ENCODE measurements around the gene RRP1B. TPM values are rescaled to one million over a fixed set of nuclear protein-coding genes. Genes with fewer than 3 reads are reported as not detected.

The RRP1B gene
- total and polyA plus RNA-seq, 9 of the 15 experiments (the other 6 are each of a cell fraction or from before 2014, with no cell fraction given), result 6.8 to 66.6 (median 41.9) TPM

DNA sequence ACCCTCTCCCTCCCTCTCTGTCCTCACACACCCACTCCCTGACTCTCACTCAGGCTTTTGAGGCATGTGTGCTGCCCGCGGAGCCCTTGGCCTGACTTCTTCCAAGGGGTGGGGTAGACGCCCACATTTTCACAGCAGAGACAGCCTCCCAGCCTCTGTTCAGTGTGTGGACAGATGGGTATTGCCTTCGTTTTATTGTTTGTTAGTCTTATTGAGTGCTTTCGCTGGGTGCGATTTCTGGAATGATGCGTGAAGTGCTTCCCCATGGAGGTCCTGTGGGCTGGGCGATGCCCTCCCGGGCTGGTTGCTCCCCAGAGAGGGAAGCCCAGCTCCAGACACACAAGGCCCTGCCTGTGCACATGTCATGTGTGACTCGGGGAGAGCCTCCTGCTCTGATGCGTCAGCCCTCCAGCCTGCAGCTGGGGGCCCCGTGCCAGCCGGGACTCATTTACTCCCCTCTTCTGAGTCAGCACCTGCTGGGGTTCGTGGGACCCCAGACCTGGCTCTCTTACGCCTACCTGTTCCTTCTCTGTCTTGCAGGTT is 74.2 kb downstream of the RRP1B start:
- intact Hi-C loops (cut with micrococcal nuclease), result no loop called here

DNA sequence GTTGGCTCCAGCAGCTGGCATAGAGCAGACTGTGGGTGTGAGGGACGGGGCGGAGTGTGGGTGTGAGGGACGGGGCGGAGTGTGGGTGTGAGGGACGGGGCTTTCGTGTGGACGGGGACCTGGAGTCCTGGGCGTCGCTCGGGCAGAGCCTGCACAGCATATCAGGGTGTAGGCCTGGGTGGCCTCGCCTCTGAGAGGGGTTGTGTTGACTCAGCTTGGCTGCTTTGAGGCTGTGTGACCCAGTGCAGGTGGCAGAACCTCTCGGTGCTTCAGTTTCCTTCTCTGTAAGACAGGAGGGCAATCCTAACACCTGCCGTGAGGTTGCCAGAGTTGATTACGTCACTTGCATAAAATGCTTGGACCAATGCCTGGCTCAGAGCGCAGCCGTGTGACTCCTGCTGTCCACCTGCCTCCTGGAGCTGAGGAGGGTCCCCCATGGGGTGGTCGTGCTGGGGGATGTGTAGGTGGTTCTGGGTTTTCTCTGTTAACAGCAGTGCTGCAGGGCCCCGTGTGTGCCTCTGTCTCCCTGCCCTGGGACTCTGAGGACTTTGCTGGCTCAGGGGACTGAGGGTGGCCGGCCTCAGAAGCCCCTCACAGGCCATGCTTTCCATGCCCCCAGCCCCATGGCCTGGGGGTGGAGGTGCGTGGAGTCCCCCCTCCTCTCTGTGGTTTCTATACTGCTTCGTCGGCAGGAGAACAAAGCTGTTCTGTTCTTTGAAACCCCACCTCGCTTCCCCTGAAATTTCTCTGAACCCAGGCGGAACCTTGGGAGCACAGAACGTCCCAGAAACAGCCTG is 75.0 kb downstream of the RRP1B start:
- no TSS peak for BruUV-seq (replicated peaks)
- no peak overlapping the region for H3K4me3 ChIP-seq
- TF ChIP-seq PHF8 (IDR thresholded peaks at IDR 0.05; ENCODE audit: borderline replicate concordance, low read length) (no peak), HNRNPH1 (optimal IDR thresholded peaks at IDR 0.05; ENCODE audit: low read depth, low read length) (no peak), RCOR1 (IDR thresholded peaks at IDR 0.05; ENCODE audit: borderline replicate concordance in 1 of 2, low read depth in 2 of 2, low read length in 2 of 2) (no peak), CBFA2T3 (IDR thresholded peaks at IDR 0.05) (no peak), FIP1L1 (IDR thresholded peaks at IDR 0.05; ENCODE audit: low read depth, low read length, poor library complexity, severe bottlenecking) (no peak), POLR2G (IDR thresholded peaks at IDR 0.05; ENCODE audit: low read depth, low read length) (0 out of 2 replicates have a peak, but pooled peaks have one; percentile 3), SNRNP70 (optimal IDR thresholded peaks at IDR 0.05; ENCODE audit: low read depth, low read length) (no peak), ZFP36 (IDR thresholded peaks at IDR 0.05; ENCODE audit: low read depth, low read length, partially characterized antibody) (peak; percentile 49), ZNF717 (CRISPR knock-in tag; IDR thresholded peaks at IDR 0.05) (no peak), RBFOX2 (IDR thresholded peaks at IDR 0.05; ENCODE audit: low read depth, low read length) (peak; percentile 29; the same call in 1 of the 2 replicates), ZNF212 (CRISPR knock-in tag; IDR thresholded peaks at IDR 0.05) (no peak), ZFX (CRISPR knock-in tag; IDR thresholded peaks at IDR 0.05) (no peak), NCOR1 (IDR thresholded peaks at IDR 0.05) (no peak), MEF2A (IDR thresholded peaks at IDR 0.05; ENCODE audit: control insufficient read depth, low read depth, low read length) (no peak), ZC3H8 (IDR thresholded peaks at IDR 0.05) (no peak)

More for the DNA sequence above, 74.2 kb downstream of the RRP1B start:
- ATAC-seq (no peak), DNase-seq (ENCODE audit: extremely low read depth in 1 of 4, low spot score in 3 of 4) (no peak), FAIRE-seq (no peak)
- Histone ChIP-seq H4K20me1 (replicated peaks; ENCODE audit: control insufficient read depth, insufficient read depth, low read length) (peaks cover 23% of the 10 kb centered on the region), H3K4me2 (ENCODE audit: insufficient read depth, low read length) (no peak overlapping the region), H3K4me3 (no peak overlapping the region), H3K4me1 (replicated peaks in 1 of 2; ENCODE audit: control insufficient read depth in 2 of 2, insufficient read depth in 2 of 2, low read length in 2 of 2) (peaks cover 24 to 66% of the 10 kb centered on the region in 2 experiments), H3K9ac (ENCODE audit: insufficient read depth in 1 of 2, low read depth in 2 of 2, low read length in 2 of 2) (peak overlapping the region in 1 of 2 experiments; percentile 65; a peak in 2 of 4 replicates), H3K27ac (ENCODE audit: extremely low read depth, low read depth, low read length) (no peak overlapping the region), H3K9me3 (replicated peaks; ENCODE audit: control insufficient read depth, insufficient read depth, low read depth, low read length) (no peaks in the 10 kb centered on the region), H2AFZ (ENCODE audit: low read depth, low read length) (no peak overlapping the region), H3K9me1 (ENCODE audit: control insufficient read depth, insufficient read depth, low read length) (peaks cover 14% of the 10 kb centered on the region), H3K27me3 (ENCODE audit: control insufficient read depth in 2 of 2, insufficient read depth in 2 of 2, low read length in 2 of 2) (no peaks in the 10 kb centered on the region), H3K36me3 (ENCODE audit: control insufficient read depth, insufficient read depth, low read length) (peaks cover 76% of the 10 kb centered on the region), H3K79me2 (ENCODE audit: control insufficient read depth, insufficient read depth, low read length) (peaks cover 78% of the 10 kb centered on the region)
- in situ Hi-C loops (cut with MboI), result no loop called here
- BruUV-seq (replicated peaks), result no TSS peak
- WGBS (ENCODE audit: insufficient coverage, low coverage, missing lambda C conversion rate), result 80% methylated on average over 15 of the region's 15 CpGs
- TF ChIP-seq RBFOX2 (IDR thresholded peaks at IDR 0.05; ENCODE audit: low read depth, low read length) (peak; percentile 26; the same call in 1 of the 2 replicates), POLR2G (IDR thresholded peaks at IDR 0.05; ENCODE audit: low read depth, low read length) (0 out of 2 replicates have a peak, but pooled peaks have one; percentile 16), STAG1 (CRISPR knock-in tag; IDR thresholded peaks at IDR 0.05; ENCODE audit: borderline replicate concordance) (no peak)
- ChIA-PET CTCF (ENCODE audit: low intra/inter-chr PET ratio) (no interaction called here), POLR2A (interaction anchor here (0.7 kb wide), 1 partner anchor 23 kb away, joined by 4 read pairs; no protein-coding TSS in a partner anchor)

More for the DNA sequence above, 75.0 kb downstream of the RRP1B start:
- no peak for ATAC-seq
- Histone ChIP-seq H3K4me1 (replicated peaks in 1 of 2; ENCODE audit: control insufficient read depth in 2 of 2, insufficient read depth in 2 of 2, low read length in 2 of 2) (peaks cover 22 to 65% of the 10 kb centered on the region in 2 experiments), H4K20me1 (replicated peaks; ENCODE audit: control insufficient read depth, insufficient read depth, low read length) (peaks cover 23% of the 10 kb centered on the region), H3K9ac (ENCODE audit: insufficient read depth in 1 of 2, low read depth in 2 of 2, low read length in 2 of 2) (peak overlapping the region in 1 of 2 experiments; percentile 80; a peak in 2 of 4 replicates), H3K4me2 (ENCODE audit: insufficient read depth, low read length) (no peak overlapping the region), H3K9me1 (ENCODE audit: control insufficient read depth, insufficient read depth, low read length) (peaks cover 14% of the 10 kb centered on the region), H3K27me3 (ENCODE audit: control insufficient read depth in 2 of 2, insufficient read depth in 2 of 2, low read length in 2 of 2) (no peaks in the 10 kb centered on the region), H3K79me2 (ENCODE audit: control insufficient read depth, insufficient read depth, low read length) (peaks cover 74% of the 10 kb centered on the region), H2AFZ (ENCODE audit: low read depth, low read length) (no peak overlapping the region), H3K9me3 (replicated peaks; ENCODE audit: control insufficient read depth, insufficient read depth, low read depth, low read length) (no peaks in the 10 kb centered on the region), H3K27ac (ENCODE audit: extremely low read depth, low read depth, low read length) (no peak overlapping the region), H3K36me3 (ENCODE audit: control insufficient read depth, insufficient read depth, low read length) (peaks cover 76% of the 10 kb centered on the region)
- intact Hi-C loops (cut with micrococcal nuclease) (no loop called here), in situ Hi-C loops (cut with MboI) (no loop called here)
- CTCF ChIA-PET (ENCODE audit: low intra/inter-chr PET ratio), result no interaction called here
- FAIRE-seq, result no peak
- WGBS (ENCODE audit: insufficient coverage, low coverage, missing lambda C conversion rate), result 81% methylated on average over 24 of the region's 25 CpGs
- POLR2A ChIA-PET, result interaction anchor here (0.7 kb wide), 1 partner anchor 23 kb away, joined by 4 read pairs; no protein-coding TSS in a partner anchor
- DNase-seq (ENCODE audit: extremely low read depth in 1 of 4, low spot score in 3 of 4), result no peak

All from K562 (cell line).